Right renal pelvis (tissue), 4 donors: ENCODE data around the gene LHPP. TPM values are rescaled to one million over a fixed set of nuclear protein-coding genes. Genes with fewer than 3 reads are reported as not detected.

Experiments used
- DNase-seq, 4 donors: peaks; one replicate each; pipeline ENCODE4 v3.0.0-alpha.2; 2013; ENCODE audit warnings: low read depth in 4 of 4, low spot score in 3 of 4, missing footprints in 1 of 4
- polyA plus RNA-seq, 4 donors: library from polyadenylated mRNA; unstranded; fragments of 120-200 nt; gene quantifications; one replicate each; pipeline ENCODE4 v1.2.1, GENCODE V29; 2013; ENCODE audit not compliant: insufficient read length in 4 of 4

Gene LHPP
- polyA plus RNA-seq, 4 donors = 18.1 to 23.5 (median 21.8) TPM

- DNase-seq = peak in 1 of 4 donors; percentile 33
Observed at GRCh38 chr10:124550293-124551034, 88.8 kb downstream of the LHPP start.

GRCh38 chr10:124551097-124551496 is 89.5 kb downstream of the LHPP start:
- DNase-seq = no peak

DNA sequence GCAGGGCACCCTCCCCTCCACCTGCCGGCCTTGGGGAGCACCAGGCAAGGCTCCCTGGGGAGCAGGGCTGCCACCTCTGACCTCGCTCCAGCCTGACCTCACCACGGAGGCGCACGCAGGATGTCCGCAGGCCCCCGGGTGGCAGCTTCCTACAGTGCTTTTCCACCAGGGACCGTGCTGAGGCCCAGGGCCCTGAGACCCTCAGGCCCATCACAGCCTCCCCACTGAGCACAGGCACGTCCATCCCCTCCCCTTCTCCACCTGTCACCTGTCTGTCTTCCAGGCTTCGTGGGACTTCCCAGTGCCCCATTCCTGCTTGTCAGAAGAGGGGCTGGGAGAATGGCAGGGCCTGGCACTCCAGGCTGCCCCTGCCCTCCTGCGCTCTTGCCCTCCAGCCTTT is 90.1 kb downstream of the LHPP start:
- DNase-seq = no peak

GRCh38 chr10:124552691-124553276 is 91.2 kb downstream of the LHPP start:
- DNase-seq = no peak

DNA sequence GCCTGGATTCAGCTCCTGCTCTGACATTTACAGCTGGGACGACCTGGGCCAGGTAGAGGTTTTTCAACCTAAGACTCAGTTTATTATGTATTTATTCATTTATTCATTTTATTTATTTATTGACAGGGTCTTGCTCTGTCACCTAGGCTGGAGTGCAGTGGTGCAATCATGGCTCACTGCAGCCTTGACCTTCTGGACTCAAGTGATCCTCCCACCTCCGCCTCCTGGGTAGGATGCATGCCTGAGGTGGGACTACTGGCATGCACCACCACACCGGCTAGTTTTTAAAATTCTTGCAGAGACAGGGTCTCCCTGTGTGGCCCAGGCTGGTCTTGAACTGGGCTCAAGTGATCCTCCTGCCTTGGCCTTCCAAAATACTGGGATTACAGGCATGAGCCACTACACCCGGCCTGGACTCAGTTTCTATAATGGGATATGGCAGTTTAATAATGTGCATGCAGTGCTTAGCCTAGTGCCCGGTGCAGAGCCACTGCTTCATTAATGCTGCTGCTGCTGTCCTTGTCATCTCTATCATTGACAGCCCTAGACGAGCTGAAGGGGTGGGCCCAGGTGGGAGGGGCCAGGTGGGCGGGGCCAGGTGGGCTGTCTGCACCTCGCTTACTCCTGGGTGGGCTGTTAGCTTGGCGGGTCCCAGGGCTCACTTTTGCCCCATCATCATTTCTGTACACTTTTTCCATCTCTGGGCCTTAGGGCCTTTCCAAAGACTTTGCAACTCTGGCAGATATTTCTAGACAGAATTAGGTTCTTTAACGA is 92.6 kb downstream of the LHPP start:
- DNase-seq = no peak

DNA sequence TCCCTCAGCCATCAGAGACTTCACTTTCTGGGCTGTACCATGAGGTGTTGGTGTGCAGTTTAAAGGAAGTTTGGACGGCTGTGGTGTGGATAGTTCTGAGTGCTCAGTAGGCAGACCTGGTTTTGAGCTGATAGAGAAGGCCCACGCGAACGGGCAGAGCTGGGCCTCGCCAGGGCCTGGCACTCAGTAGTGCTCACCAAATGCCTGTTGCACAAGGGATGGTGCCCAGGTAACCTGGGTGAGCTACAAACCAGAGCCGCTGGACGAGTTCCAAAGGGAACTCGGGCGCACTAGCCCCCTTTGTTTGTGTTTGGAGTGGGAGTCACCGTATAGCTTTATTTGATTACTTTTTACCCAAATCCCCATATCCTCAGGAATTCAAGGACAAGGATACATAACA is 95.5 kb downstream of the LHPP start:
- DNase-seq = no peak

- DNase-seq = no peak
Observed at GRCh38 chr10:124557648-124558338, 96.2 kb downstream of the LHPP start.

GRCh38 chr10:124558339-124559321 is 97.0 kb downstream of the LHPP start:
- DNase-seq = no peak

- DNase-seq = no peak
Observed at GRCh38 chr10:124559372-124560132, 97.9 kb downstream of the LHPP start.

DNA sequence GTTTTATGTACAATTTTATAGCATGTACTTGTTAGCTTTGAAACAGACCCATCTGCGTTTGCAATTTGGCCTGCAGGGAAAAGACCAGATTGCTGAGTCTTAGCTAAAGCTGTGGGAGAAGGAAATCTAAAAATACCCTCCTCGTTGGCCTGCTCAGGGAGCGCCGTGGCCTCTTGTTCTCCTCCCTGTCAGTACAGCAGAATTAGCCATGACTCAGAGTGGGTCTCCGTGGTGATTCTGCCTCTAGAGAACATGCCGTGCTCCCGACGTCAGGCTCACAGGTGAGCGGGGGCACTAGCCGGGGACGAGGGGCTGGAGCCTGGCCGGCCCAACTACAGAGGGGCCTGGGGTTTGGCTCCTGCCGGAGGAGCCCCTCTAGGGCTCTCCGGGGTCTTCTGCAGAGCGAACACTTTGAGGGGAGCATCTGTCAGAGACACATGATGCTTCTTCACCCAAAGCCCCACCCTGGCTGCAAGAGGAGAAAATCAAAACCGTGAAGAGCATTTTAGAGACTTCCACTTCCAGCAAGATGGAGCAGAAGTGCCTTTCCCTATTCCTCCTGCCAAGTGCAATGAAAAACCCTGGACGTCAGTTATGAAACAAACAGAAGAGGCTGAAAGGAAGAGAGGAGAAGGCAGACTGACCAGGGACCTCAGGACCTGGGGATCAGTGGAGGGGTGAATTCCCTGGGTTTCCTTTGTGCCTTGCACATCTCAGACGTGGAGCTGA is 98.9 kb downstream of the LHPP start:
- DNase-seq = peak in 2 of 4 donors; percentile 28 to 40

DNA sequence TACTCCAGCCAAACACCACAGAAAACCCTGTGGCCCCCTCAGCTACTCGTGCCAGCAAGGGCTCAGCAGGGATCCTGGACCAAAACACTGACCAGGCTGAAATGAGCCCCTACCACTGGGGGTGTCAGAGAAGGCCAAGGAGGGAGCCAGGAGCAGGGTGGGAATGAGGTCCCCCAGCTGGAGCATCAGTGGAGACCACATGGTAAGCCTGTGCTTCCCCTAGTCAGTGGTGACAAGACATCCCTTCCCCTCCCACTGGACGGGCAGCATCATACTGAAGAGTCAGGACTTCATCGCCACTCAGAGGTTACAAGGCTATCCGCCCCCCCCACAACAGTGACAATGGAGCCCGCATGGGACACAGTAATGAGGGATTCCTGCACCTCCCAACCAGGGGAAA is 99.6 kb downstream of the LHPP start:
- no peak for DNase-seq

DNA sequence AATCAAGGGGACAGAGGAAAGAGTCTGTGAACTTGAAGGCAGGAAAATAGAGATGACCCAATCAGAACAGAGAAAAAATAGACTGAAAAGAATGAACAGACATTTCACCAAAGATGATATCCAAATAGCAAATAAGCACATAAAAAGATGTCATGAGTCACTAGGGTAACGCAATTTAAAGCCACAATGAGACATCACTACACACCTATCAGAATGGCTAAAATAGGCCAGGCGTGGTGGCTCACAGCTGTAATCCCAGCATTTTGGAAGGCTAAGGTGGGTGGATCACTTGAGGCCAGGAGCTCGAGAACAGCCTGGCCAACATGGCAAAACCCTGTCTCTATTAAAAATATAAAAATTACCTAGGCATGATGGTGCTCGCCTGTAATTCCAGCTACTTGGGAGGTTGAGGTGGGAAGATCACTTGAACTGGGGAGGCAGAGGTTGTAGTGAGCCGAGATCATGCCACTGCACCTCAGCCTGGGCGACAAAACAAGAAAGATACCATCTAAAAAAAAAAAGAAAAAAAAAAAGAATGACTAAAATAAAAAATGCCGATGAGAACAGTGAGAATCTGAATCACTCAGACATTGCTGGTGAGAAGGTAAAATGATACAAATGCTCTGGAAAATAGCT is 100.9 kb downstream of the LHPP start:
- DNase-seq = no peak

DNA sequence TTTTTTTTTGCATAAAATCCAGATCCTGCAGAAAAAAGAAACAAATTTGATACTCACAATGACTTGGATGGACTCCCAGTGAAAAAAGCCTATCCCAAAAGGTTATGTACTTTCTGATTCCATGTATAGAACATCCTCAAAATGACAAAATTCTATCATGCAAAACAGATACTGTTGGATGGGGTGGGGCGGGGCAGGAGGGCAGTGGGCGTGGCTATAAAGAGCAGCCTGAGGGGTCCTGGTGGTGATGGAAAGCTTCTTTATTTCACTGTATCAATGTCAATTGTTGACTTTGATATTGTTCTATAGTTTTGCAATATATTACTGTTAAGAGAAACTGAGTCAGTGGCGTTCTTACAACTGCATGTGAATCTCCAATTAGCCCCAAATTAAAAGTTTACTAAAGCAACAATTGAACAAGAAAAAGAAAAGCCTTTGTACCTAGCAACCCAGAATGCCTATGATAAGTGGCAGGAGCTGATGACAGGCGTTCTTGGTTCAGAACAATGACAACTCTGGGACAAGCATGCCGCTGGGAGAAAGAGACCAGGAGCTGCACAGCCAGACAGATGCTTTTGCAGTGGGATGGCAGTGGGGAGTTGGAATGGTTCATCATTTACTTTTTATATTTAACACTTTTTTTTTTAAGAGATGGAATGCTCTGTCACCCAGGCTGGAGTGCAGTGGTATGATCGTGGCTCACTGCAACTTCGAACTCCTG is 101.9 kb downstream of the LHPP start:
- no peak for DNase-seq

GRCh38 chr10:124564881-124565280 is 103.3 kb downstream of the LHPP start:
- no peak for DNase-seq

- peak in 3 of 4 donors; percentile 43 to 61 (median 53) for DNase-seq
Observed at GRCh38 chr10:124565565-124566221, 104.1 kb downstream of the LHPP start.

GRCh38 chr10:124566222-124566888 is 104.7 kb downstream of the LHPP start:
- DNase-seq = no peak
